HCT116 (cell line): ENCODE results near the gene EPS8L2. TPM values are rescaled to one million over a fixed set of nuclear protein-coding genes. Genes with fewer than 3 reads are reported as not detected.

Source experiments
- ATAC-seq: fragments of 200-7000 bp; cut with Tn5 transposase; 2 replicates; pipeline ENCODE4 v1.9.1; 2020; ENCODE audit warnings: mild to moderate bottlenecking, moderate library complexity
- BruUV-seq: library from RNA; stranded (reverse); fragments of 400-500 nt; replicated peaks from 2 replicates; lab custom pipeline; 2021; lab: Mats Ljungman, UMichigan
- CTCF ChIA-PET: fragments of 300-600 bp; sonication (Branson Sonifier 250); formaldehyde crosslinking; loops from one replicate; lab custom pipeline; 2021; ENCODE audit warnings: antibody characterized with exemption; lab: Charles Lee
- POLR2A ChIA-PET: fragments of 300-600, 350-600 bp; sonication (Branson Sonifier 250); formaldehyde crosslinking; loops from one replicate; lab custom pipeline; 2021; ENCODE audit warnings: antibody characterized with exemption; lab: Charles Lee
- RAD21 ChIA-PET, 2 experiments: fragments of 300-600 bp; sonication (Branson Sonifier 250); formaldehyde crosslinking; loops; one replicate each; lab custom pipeline; 2023; ENCODE audit warnings: low total read pairs in 2 of 2; ENCODE audit not compliant: uncharacterized antibody in 2 of 2, unreplicated experiment in 2 of 2, low non-redundant PET in 1 of 2; lab: Charles Lee
- DNase-seq: peaks from one replicate; pipeline ENCODE4 v3.0.0-alpha.2; 2010; ENCODE audit warnings: low read depth, low spot score
- H2AFZ ChIP-seq: fragments of 200-600 bp; shearing (Covaris generic), sonication (generic); 2 replicates; pipeline ENCODE4 v1.6.1; 2017; ENCODE audit warnings: low read depth, mixed run types, mixed read lengths, antibody characterized with exemption, low read length; ENCODE audit not compliant: poor library complexity, severe bottlenecking
- H3K27ac ChIP-seq: 2 replicates; pipeline ENCODE4 v1.5.1; 2012; ENCODE audit warnings: low read depth, low read length
- H3K27me3 ChIP-seq: fragments of 200-600 bp; sonication (generic); 2 replicates; pipeline ENCODE4 v1.6.1; 2016; ENCODE audit warnings: mixed run types, low read length, mixed read lengths; ENCODE audit not compliant: insufficient read depth
- H3K36me3 ChIP-seq, 2 experiments: fragments of 200-500 bp in 1 of 2; fragments of 200-600 bp in 1 of 2; sonication (Bioruptor generic) in 1 of 2; sonication (generic) in 1 of 2; 2 replicates each; pipeline versions ENCODE4 v1.5.1 to v1.6.1; 2014 to 2016; ENCODE audit warnings: low read length in 2 of 2, inconsistent platforms in 1 of 2, mixed read lengths in 1 of 2, mixed run types in 1 of 2; ENCODE audit not compliant: insufficient read depth in 2 of 2, control insufficient read depth in 1 of 2
- H3K4me1 ChIP-seq, 2 experiments: fragments of 200-600 bp in 1 of 2; sonication (generic) in 1 of 2; 2 replicates each; pipeline versions ENCODE4 v1.5.1 to v1.6.1; 2012 to 2017; ENCODE audit warnings: low read length in 2 of 2, inconsistent platforms in 1 of 2, mild to moderate bottlenecking in 1 of 2, mixed read lengths in 1 of 2, mixed run types in 1 of 2, moderate library complexity in 1 of 2; ENCODE audit not compliant: insufficient read depth in 2 of 2, control insufficient read depth in 1 of 2
- H3K4me2 ChIP-seq: fragments of 200-600 bp; sonication (generic); 2 replicates; pipeline ENCODE4 v1.6.1; 2017; ENCODE audit warnings: mixed run types, low read length, mixed read lengths
- H3K4me3 ChIP-seq, 2 experiments: fragments of 200-600 bp in 1 of 2; sonication (generic) in 1 of 2; replicated peaks in 1 of 2; 2 replicates each; pipeline ENCODE4 v1.5.1; 2011 to 2016; ENCODE audit warnings: low read length in 2 of 2, control low read depth in 1 of 2, low read depth in 1 of 2, mild to moderate bottlenecking in 1 of 2, mixed read lengths in 1 of 2, mixed run types in 1 of 2
- H3K79me2 ChIP-seq: fragments of 200-600 bp; sonication (generic); 2 replicates; pipeline ENCODE4 v1.6.1; 2017; ENCODE audit warnings: mild to moderate bottlenecking, mixed run types, low read length, moderate library complexity, mixed read lengths; ENCODE audit not compliant: insufficient read depth
- H3K9ac ChIP-seq: fragments of 200-600 bp; sonication (generic); 2 replicates; pipeline ENCODE4 v1.6.1; 2016; ENCODE audit warnings: low read length, mixed read lengths
- H3K9me2 ChIP-seq: fragments of 200-600 bp; sonication (generic), shearing (Covaris generic); 2 replicates; pipeline ENCODE4 v1.6.1; 2017; ENCODE audit warnings: mixed run types, mild to moderate bottlenecking, moderate library complexity; ENCODE audit not compliant: insufficient read depth
- H3K9me3 ChIP-seq, 2 experiments: fragments of 200-500 bp in 1 of 2; fragments of 200-600 bp in 1 of 2; sonication (Bioruptor generic) in 1 of 2; sonication (generic) in 1 of 2; 2 replicates each; pipeline ENCODE4 v1.6.1; 2014 to 2017; ENCODE audit warnings: low read length in 2 of 2, mixed read lengths in 2 of 2, inconsistent platforms in 1 of 2, low read depth in 1 of 2, mild to moderate bottlenecking in 1 of 2, mixed run types in 1 of 2, moderate library complexity in 1 of 2; ENCODE audit not compliant: control insufficient read depth in 1 of 2, insufficient read depth in 1 of 2
- H4K20me1 ChIP-seq: fragments of 200-600 bp; sonication (generic), shearing (Covaris generic); 2 replicates; pipeline ENCODE4 v1.6.1; 2017; ENCODE audit warnings: mixed run types, mild to moderate bottlenecking, moderate library complexity; ENCODE audit not compliant: insufficient read depth
- CTCF ChIP-seq, 3 experiments: fragments of 200-600 bp in 1 of 3; sonication (generic) in 1 of 3; IDR thresholded peaks in 2 of 3; conservative IDR thresholded peaks in 1 of 3; 2 replicates each; pipeline ENCODE4 v1.5.1; 2012 to 2017; ENCODE audit warnings: low read depth in 2 of 3, low read length in 2 of 3, antibody characterized with exemption in 1 of 3, borderline replicate concordance in 1 of 3, control low read depth in 1 of 3, mild to moderate bottlenecking in 1 of 3, mixed read lengths in 1 of 3, mixed run types in 1 of 3, moderate library complexity in 1 of 3; ENCODE audit not compliant: insufficient read depth in 1 of 3
- EGR1 ChIP-seq: IDR thresholded peaks from 2 replicates; pipeline ENCODE4 v1.6.1; 2012; ENCODE audit warnings: low read depth
- EZH2phosphoT487 ChIP-seq: fragments of 200-600 bp; IDR thresholded peaks from 2 replicates; pipeline ENCODE4 v1.6.1; 2018; ENCODE audit warnings: antibody characterized with exemption, borderline replicate concordance
- MAX ChIP-seq: IDR thresholded peaks from 2 replicates; pipeline ENCODE4 v1.6.1; 2012
- RAD21 ChIP-seq: IDR thresholded peaks from 2 replicates; pipeline ENCODE4 v1.6.1; 2012; ENCODE audit warnings: low read depth, mild to moderate bottlenecking
- YY1 ChIP-seq: IDR thresholded peaks from 2 replicates; pipeline ENCODE4 v1.6.1; 2011; ENCODE audit warnings: low read length, low read depth, moderate library complexity, mild to moderate bottlenecking; ENCODE audit not compliant: insufficient replicate concordance; ENCODE audit errors: extremely low read depth
- ZFX ChIP-seq: fragments of 450-650 bp; IDR thresholded peaks from 2 replicates; pipeline ENCODE4 v1.6.1; 2017
- intact Hi-C: fragments of 100-400 bp; cut with micrococcal nuclease; formaldehyde crosslinking; loops from 2 replicates; pipeline ENCODE4 v1.10.0; 2022
- total RNA-seq: library from RNA; stranded (reverse); gene quantifications from one replicate; pipeline ENCODE4 v1.2.1, GENCODE V29; 2021; ENCODE audit not compliant: unreplicated experiment

Gene EPS8L2
- total RNA-seq, 1 experiment from 2014 or later, result 157 TPM

GRCh38 chr11:723120-723883 lies 17.3 kb downstream of the EPS8L2 start (continued):
- TF ChIP-seq YY1, result no peak

- Histone ChIP-seq H3K36me3 (peaks cover 3 to 11% of the 10 kb centered on the region in 2 experiments; a peak in 2 of 4 replicates), H3K79me2 (no peaks in the 10 kb centered on the region), H3K4me2 (no peak overlapping the region), H4K20me1 (no peaks in the 10 kb centered on the region), H3K27ac (no peak overlapping the region; the same call in 1 of the 2 replicates), H3K4me1 (peaks cover 7 to 34% of the 10 kb centered on the region in 2 experiments; a peak in 3 of 4 replicates), H3K9me3 (no peaks in the 10 kb centered on the region), H2AFZ (no peak overlapping the region), H3K9me2 (no peaks in the 10 kb centered on the region), H3K4me3 (no peak overlapping the region), H3K9ac (no peak overlapping the region), H3K27me3 (no peaks in the 10 kb centered on the region)
- ATAC-seq (no peak), DNase-seq (no peak)
- ChIA-PET POLR2A (no interaction called here), CTCF (no interaction called here), RAD21 (no interaction called here)
- no peak for TF ChIP-seq CTCF (IDR thresholded peaks at IDR 0.05 in 2 of 3, conservative IDR thresholded peaks at IDR 0.05 in 1 of 3; ENCODE audit: borderline replicate concordance in 1 of 3, insufficient read depth in 1 of 3, low read depth in 2 of 3, low read length in 2 of 3)
- TF ChIP-seq ZFX, result no peak
- no peak for TF ChIP-seq EGR1
- no peak for TF ChIP-seq RAD21
- TF ChIP-seq MAX, result no peak
- TF ChIP-seq EZH2phosphoT487, result no peak
- no TSS peak for BruUV-seq
- intact Hi-C loops, result no loop called here
Measured at GRCh38 chr11:724049-724777, 18.2 kb downstream of the EPS8L2 start.
